Endodermal cell (in vitro differentiated cells): Measurements from ENCODE around the gene GPER1. TPM values are rescaled to one million over a fixed set of nuclear protein-coding genes. Genes with fewer than 3 reads are reported as not detected.

Source experiments
- DNase-seq: peaks from one replicate; pipeline ENCODE4 v3.0.0-alpha.2; 2017
- H3K27ac ChIP-seq: 2 replicates; pipeline ENCODE4 v1.5.1; 2013; ENCODE audit warnings: mild to moderate bottlenecking, low read depth, low read length, moderate library complexity
- H3K27me3 ChIP-seq: 2 replicates; pipeline ENCODE4 v1.6.1; 2013; ENCODE audit warnings: mild to moderate bottlenecking, low read length, moderate library complexity; ENCODE audit not compliant: insufficient read depth, control insufficient read depth, poor library complexity, severe bottlenecking
- H3K36me3 ChIP-seq: 2 replicates; pipeline ENCODE4 v1.7.0; 2013; ENCODE audit warnings: mild to moderate bottlenecking, low read length, moderate library complexity; ENCODE audit not compliant: control insufficient read depth, insufficient read depth
- H3K4me1 ChIP-seq: one replicate; pipeline ENCODE4 v1.7.0; 2013; ENCODE audit warnings: low read length; ENCODE audit not compliant: control insufficient read depth, insufficient read depth
- H3K4me3 ChIP-seq: 2 replicates; pipeline ENCODE4 v1.5.1; 2013; ENCODE audit warnings: mild to moderate bottlenecking, low read length, moderate library complexity
- H3K9ac ChIP-seq: 2 replicates; pipeline ENCODE4 v1.6.1; 2013; ENCODE audit warnings: mild to moderate bottlenecking, low read length, moderate library complexity; ENCODE audit not compliant: poor library complexity, severe bottlenecking; ENCODE audit errors: extremely low read depth
- H3K9me3 ChIP-seq: 2 replicates; pipeline ENCODE4 v1.6.1; 2013; ENCODE audit warnings: mild to moderate bottlenecking, low read length, moderate library complexity; ENCODE audit not compliant: control insufficient read depth
- H3K27ac Mint-ChIP-seq: 2 replicates; pipeline ENCODE4 v1.8.0; 2020; ENCODE audit warnings: mixed read lengths
- H3K27me3 Mint-ChIP-seq: 2 replicates; pipeline ENCODE4 v1.8.0; 2021; ENCODE audit warnings: mild to moderate bottlenecking, mixed read lengths; ENCODE audit not compliant: insufficient read depth
- H3K36me3 Mint-ChIP-seq: 2 replicates; pipeline ENCODE4 v1.8.0; 2020; ENCODE audit warnings: low read depth, mixed read lengths
- H3K4me1 Mint-ChIP-seq: 2 replicates; pipeline ENCODE4 v1.8.0; 2020; ENCODE audit warnings: mixed read lengths
- H3K4me3 Mint-ChIP-seq: 2 replicates; pipeline ENCODE4 v1.8.0; 2020; ENCODE audit warnings: mild to moderate bottlenecking, moderate library complexity, mixed read lengths
- H3K9me3 Mint-ChIP-seq: 2 replicates; pipeline ENCODE4 v1.8.0; 2020; ENCODE audit warnings: mild to moderate bottlenecking, mixed read lengths
- WGBS, 2 experiments: methylation state at CpG; one replicate each; pipeline versions ENCODE4 v1.1.5 to v1.1.7; 2013; ENCODE audit warnings: missing lambda C conversion rate in 2 of 2, mixed read lengths in 1 of 2; ENCODE audit not compliant: insufficient coverage in 1 of 2, insufficient read length in 1 of 2; 5-methylcytosine and 5-hydroxymethylcytosine counted together
- total RNA-seq, 2 donors: library from RNA; stranded (reverse); fragmentation: NEBNext Ultra II Directional in 1 of 2; extraction: Animal tissue kit (Norgen Biotek cat#: 25700) in 1 of 2; gene quantifications; 2 replicates in 1 of 2; 3 replicates in 1 of 2; pipeline ENCODE4 v1.2.1, GENCODE V29; 2021
- TF ChIP-seq, protein P1 (sequence below): fragments of 200-600 bp; sonication (generic); conservative IDR thresholded peaks from 2 replicates; pipeline ENCODE4 v1.5.0; 2021; ENCODE audit warnings: antibody characterized with exemption, mild to moderate bottlenecking

GPER1 gene
- total RNA-seq, 2 donors from 2014 or later: 0.35 to 0.51 TPM

DNA sequence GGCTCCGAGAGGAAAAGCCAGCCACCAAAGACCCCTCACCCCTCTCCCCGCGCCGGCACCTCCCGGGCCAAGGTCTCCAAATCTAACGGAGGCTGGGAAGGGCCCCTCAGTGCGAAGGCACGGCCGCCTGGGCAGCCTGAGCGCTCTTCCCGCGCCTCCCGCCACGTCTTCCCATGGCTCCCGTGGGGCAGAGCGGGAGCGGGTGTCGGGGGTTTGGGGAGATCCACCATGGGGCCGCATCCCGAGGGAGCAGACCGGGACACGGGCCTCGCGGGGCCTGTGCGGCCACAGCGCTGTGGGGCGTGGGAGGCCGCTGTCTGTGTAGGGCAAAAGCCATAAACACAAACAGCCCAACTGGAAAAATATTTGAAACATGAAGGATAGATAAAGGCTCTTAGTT is 22.4 kb downstream of the GPER1 start:
- H3K36me3 ChIP-seq: peaks cover 10% of the 10 kb centered on the region
- no peaks in the 10 kb centered on the region for H3K27me3 ChIP-seq
- H3K4me1 Mint-ChIP-seq: no peaks in the 10 kb centered on the region
- no peaks in the 10 kb centered on the region for H3K27me3 Mint-ChIP-seq
- no peaks in the 10 kb centered on the region for H3K4me1 ChIP-seq
- H3K36me3 Mint-ChIP-seq: peaks cover 2% of the 10 kb centered on the region
- no peaks in the 10 kb centered on the region for H3K9me3 Mint-ChIP-seq
- WGBS, 2 experiments: 95% methylated on average over 18 to 28 of the region's 28 CpGs
- TF ChIP-seq, protein P1, sequence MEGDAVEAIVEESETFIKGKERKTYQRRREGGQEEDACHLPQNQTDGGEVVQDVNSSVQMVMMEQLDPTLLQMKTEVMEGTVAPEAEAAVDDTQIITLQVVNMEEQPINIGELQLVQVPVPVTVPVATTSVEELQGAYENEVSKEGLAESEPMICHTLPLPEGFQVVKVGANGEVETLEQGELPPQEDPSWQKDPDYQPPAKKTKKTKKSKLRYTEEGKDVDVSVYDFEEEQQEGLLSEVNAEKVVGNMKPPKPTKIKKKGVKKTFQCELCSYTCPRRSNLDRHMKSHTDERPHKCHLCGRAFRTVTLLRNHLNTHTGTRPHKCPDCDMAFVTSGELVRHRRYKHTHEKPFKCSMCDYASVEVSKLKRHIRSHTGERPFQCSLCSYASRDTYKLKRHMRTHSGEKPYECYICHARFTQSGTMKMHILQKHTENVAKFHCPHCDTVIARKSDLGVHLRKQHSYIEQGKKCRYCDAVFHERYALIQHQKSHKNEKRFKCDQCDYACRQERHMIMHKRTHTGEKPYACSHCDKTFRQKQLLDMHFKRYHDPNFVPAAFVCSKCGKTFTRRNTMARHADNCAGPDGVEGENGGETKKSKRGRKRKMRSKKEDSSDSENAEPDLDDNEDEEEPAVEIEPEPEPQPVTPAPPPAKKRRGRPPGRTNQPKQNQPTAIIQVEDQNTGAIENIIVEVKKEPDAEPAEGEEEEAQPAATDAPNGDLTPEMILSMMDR: no peak
- H3K4me3 ChIP-seq: no peak overlapping the region
- no peak for DNase-seq
- no peak overlapping the region for H3K4me3 Mint-ChIP-seq
- no peak overlapping the region for H3K27ac ChIP-seq
- no peak overlapping the region for H3K9ac ChIP-seq
- H3K27ac Mint-ChIP-seq: no peak overlapping the region
- no peaks in the 10 kb centered on the region for H3K9me3 ChIP-seq

DNA sequence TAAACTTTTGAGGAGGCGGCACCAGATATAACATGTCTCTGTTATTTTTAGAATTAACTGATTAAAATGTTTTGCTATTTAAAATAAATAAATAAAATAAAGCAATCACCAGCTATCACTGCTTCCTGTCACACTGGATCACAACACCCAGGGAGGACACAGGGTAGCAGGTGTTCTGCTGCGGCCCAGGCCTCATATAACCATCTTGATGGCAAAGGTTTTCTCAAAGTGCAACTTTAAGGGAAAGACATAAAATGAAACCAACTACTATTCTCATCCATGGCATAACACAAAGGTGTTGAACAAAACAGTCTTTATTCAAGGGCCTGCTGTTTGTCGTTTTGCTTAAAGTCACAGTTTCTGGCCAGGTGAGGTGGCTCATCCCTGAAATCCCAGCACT is 23.2 kb downstream of the GPER1 start:
- Histone ChIP-seq H3K27me3 (no peaks in the 10 kb centered on the region), H3K27ac (no peak overlapping the region), H3K36me3 (peaks cover 15% of the 10 kb centered on the region), H3K4me1 (no peaks in the 10 kb centered on the region), H3K9me3 (no peaks in the 10 kb centered on the region), H3K9ac (no peak overlapping the region), H3K4me3 (no peak overlapping the region)
- Mint-ChIP-seq H3K4me3 (no peak overlapping the region), H3K9me3 (peaks cover 4% of the 10 kb centered on the region), H3K27ac (no peak overlapping the region), H3K4me1 (no peaks in the 10 kb centered on the region), H3K36me3 (peaks cover 5% of the 10 kb centered on the region), H3K27me3 (no peaks in the 10 kb centered on the region)
- TF ChIP-seq, protein P1: no peak
- WGBS, 2 experiments: 94 to 100% methylated on average over 2 to 3 of the region's 3 CpGs
- no peak for DNase-seq

- Mint-ChIP-seq H3K36me3 (peaks cover 6% of the 10 kb centered on the region), H3K4me3 (no peak overlapping the region), H3K27me3 (no peaks in the 10 kb centered on the region), H3K27ac (no peak overlapping the region), H3K9me3 (peaks cover 6% of the 10 kb centered on the region), H3K4me1 (no peaks in the 10 kb centered on the region)
- H3K4me3 ChIP-seq: no peak overlapping the region
- H3K9me3 ChIP-seq: no peaks in the 10 kb centered on the region
- no peak overlapping the region for H3K27ac ChIP-seq
- H3K4me1 ChIP-seq: no peaks in the 10 kb centered on the region
- no peak for DNase-seq
- WGBS, 2 experiments: 96 to 98% methylated on average over 5 to 9 of the region's 9 CpGs
- TF ChIP-seq, protein P1: no peak
- H3K9ac ChIP-seq: no peak overlapping the region
- H3K36me3 ChIP-seq: peaks cover 15% of the 10 kb centered on the region
- no peaks in the 10 kb centered on the region for H3K27me3 ChIP-seq
These were observed 24.2 kb downstream of the GPER1 start for GRCh38 chr7:1112109-1112508.
